Kidney (tissue), 14 donors: ENCODE results near the gene TMEM132C. TPM values are rescaled to one million over a fixed set of nuclear protein-coding genes. Genes with fewer than 3 reads are reported as not detected.

Source experiments
- DNase-seq, 5 donors: peaks; one replicate each; pipeline ENCODE4 v3.0.0-alpha.2; 2013 to 2020
- FAIRE-seq: peaks from 2 replicates; lab custom pipeline; 2012; peaks lifted over from hg19 to GRCh38; lab: Jason Lieb, UNC
- H3K27ac ChIP-seq, 2 donors: one replicate each; pipeline ENCODE4 v1.7.0; 2013; ENCODE audit warnings: low read depth in 2 of 2, low read length in 2 of 2, inconsistent platforms in 1 of 2
- H3K27me3 ChIP-seq: one replicate; pipeline ENCODE4 v1.7.1; 2013; ENCODE audit warnings: low read length, inconsistent platforms; ENCODE audit not compliant: control insufficient read depth, insufficient read depth
- H3K36me3 ChIP-seq, 3 donors: one replicate each; pipeline versions ENCODE4 v1.7.0 to v1.7.1; 2013; ENCODE audit warnings: low read length in 3 of 3, control low read depth in 1 of 3, inconsistent platforms in 1 of 3; ENCODE audit not compliant: insufficient read depth in 3 of 3, control insufficient read depth in 2 of 3
- H3K4me1 ChIP-seq, 3 donors: one replicate each; pipeline versions ENCODE4 v1.7.0 to v1.7.1; 2013; ENCODE audit warnings: low read length in 3 of 3, inconsistent platforms in 1 of 3, low read depth in 1 of 3; ENCODE audit not compliant: control insufficient read depth in 2 of 3, insufficient read depth in 2 of 3
- H3K4me3 ChIP-seq, 3 donors: one replicate each; pipeline versions ENCODE4 v1.7.0 to v1.8.1; 2013; ENCODE audit warnings: low read length in 3 of 3, control low read depth in 1 of 3, inconsistent platforms in 1 of 3
- H3K9ac ChIP-seq, 3 donors: one replicate each; pipeline versions ENCODE4 v1.7.0 to v1.7.1; 2013; ENCODE audit warnings: low read length in 3 of 3, control low read depth in 1 of 3, inconsistent platforms in 1 of 3
- H3K9me3 ChIP-seq, 3 donors: one replicate each; pipeline versions ENCODE4 v1.7.0 to v1.7.1; 2013; ENCODE audit warnings: low read length in 3 of 3, control low read depth in 1 of 3, inconsistent platforms in 1 of 3; ENCODE audit not compliant: control insufficient read depth in 2 of 3, insufficient read depth in 1 of 3
- intact Hi-C: fragments of 100-400 bp; cut with DNase I; formaldehyde crosslinking; loops from one replicate; pipeline ENCODE4 v1.11.1; 2022
- polyA plus RNA-seq: library from polyadenylated mRNA; stranded (reverse); fragments of 350-450 nt; fragmentation: Illumina TruSeq; extraction: RNeasy Lipid Tissue Mini Kit (QIAGEN cat#74804); gene quantifications from one replicate; pipeline ENCODE4 v1.2.3, GENCODE V29; 2014; ENCODE audit warnings: low read depth, low replicate concordance; ENCODE audit not compliant: insufficient read depth
- total RNA-seq: library from RNA; stranded (reverse); fragmentation: NEBNext Ultra II Directional; extraction: Animal tissue kit (Norgen Biotek cat#: 25700); gene quantifications from one replicate; pipeline ENCODE4 v1.2.1, GENCODE V29; 2021
- TF ChIP-seq, protein P1 (sequence below): IDR thresholded peaks from 3 replicates; pipeline ENCODE4 v1.5.1; 2012; ENCODE audit warnings: mild to moderate bottlenecking, moderate library complexity, borderline replicate concordance; ENCODE audit not compliant: insufficient read depth; ENCODE audit errors: extremely low read depth
- donor health status: control.
- donor health status: control.
- donor health status: control.
- donor health status: control.
- donor health status: control.
- donor health status: DM: yes; HTN: yes; CAD: no.
- donor health status: Normal renal cell carcinoma (clear cell type).

Gene TMEM132C
- total and polyA plus RNA-seq, 2 donors from 2014 or later: 0.28 to 0.75 TPM

DNA sequence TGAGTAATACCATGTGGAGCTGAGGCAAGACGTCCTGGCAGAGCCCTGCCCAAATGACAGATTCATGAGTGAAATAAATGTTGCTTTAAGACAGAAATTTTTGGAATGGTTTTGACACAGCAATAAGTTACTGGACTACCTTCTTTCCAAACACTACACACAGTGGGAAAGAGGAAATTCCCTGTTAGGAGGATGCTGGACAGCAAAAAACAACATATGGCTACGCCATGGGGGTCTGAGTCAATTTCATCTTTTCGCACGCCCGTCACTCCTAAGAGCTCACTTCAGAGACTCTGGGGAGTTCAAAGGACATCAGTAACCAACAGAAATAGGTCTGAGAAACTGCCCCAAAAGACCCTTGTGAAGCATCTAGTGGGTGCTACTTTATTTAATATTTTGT is 55.4 kb downstream of the TMEM132C start:
- Histone ChIP-seq H3K27me3 (no peaks in the 10 kb centered on the region), H3K9me3 (peaks cover 0 to 10% (median 2%) of the 10 kb centered on the region in 3 donors), H3K9ac (no peak overlapping the region), H3K4me1 (no peaks in the 10 kb centered on the region), H3K4me3 (no peak overlapping the region), H3K36me3 (no peaks in the 10 kb centered on the region), H3K27ac (no peak overlapping the region)
- intact Hi-C loops: no loop called here
- no peak for DNase-seq
- FAIRE-seq: no peak
- TF ChIP-seq, protein P1, sequence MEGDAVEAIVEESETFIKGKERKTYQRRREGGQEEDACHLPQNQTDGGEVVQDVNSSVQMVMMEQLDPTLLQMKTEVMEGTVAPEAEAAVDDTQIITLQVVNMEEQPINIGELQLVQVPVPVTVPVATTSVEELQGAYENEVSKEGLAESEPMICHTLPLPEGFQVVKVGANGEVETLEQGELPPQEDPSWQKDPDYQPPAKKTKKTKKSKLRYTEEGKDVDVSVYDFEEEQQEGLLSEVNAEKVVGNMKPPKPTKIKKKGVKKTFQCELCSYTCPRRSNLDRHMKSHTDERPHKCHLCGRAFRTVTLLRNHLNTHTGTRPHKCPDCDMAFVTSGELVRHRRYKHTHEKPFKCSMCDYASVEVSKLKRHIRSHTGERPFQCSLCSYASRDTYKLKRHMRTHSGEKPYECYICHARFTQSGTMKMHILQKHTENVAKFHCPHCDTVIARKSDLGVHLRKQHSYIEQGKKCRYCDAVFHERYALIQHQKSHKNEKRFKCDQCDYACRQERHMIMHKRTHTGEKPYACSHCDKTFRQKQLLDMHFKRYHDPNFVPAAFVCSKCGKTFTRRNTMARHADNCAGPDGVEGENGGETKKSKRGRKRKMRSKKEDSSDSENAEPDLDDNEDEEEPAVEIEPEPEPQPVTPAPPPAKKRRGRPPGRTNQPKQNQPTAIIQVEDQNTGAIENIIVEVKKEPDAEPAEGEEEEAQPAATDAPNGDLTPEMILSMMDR: no peak

DNA sequence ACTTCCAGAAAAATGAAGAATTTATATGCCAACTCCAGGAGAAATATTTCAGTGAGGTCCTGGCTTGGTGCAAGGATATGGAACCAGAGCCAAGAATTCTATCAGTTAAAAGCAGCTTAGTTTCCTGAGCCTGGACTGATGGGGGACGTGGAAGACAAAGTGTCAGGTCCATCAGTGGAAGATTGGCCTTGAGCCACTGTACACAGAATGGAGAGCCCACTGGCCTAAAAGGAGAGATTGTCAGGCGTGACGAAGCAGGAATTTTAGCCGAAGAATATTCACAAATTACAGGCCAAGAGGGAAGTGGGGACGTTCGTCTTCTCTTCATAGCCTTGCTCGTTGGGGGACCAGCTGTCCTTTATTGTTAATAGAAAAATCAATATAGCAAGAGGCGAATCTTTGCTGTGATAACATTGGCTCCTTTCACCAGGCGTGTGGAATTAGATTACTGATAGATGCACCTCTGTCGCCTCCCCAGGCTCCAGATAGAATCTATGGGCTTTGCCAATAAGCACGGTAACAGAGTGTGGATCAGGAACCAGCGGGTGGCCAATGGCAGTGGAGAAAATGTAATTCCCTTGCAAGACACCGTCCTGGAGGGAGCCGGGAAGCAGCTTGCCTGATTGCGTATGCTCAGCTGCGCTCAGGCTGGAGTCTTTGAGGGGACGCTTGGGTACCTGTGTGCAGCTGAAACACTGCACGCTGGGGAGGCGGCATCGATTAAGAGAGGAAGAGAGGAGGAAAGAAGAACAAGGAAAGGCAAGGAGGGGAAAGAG is 56.4 kb downstream of the TMEM132C start:
- TF ChIP-seq, protein P1: no peak
- intact Hi-C loops: no loop called here
- Histone ChIP-seq H3K9me3 (peaks cover 0 to 10% (median 2%) of the 10 kb centered on the region in 3 donors), H3K36me3 (no peaks in the 10 kb centered on the region), H3K4me3 (no peak overlapping the region), H3K27me3 (no peaks in the 10 kb centered on the region), H3K9ac (no peak overlapping the region), H3K27ac (no peak overlapping the region), H3K4me1 (no peaks in the 10 kb centered on the region)
- FAIRE-seq: no peak
- DNase-seq: peak in 1 of 5 donors; percentile 9

DNA sequence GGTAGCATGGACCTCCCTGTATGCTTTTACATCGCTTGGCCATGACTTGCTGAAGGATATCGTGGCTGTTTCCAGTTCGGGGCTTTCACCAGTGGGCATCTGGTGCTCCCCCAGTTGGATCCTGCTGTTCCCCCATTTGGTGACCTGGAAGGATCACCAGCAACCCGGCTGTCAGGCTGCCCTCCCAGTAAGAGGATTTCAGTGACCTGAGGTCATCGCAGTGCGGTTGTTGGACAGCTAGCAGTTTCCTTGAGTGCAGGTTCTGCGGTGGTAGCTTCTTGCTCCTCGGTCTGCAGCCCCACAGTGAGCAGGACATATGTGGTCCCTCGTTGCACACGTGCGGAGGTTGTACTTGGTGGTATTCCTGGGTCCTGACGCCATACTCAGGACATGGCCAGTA is 58.7 kb downstream of the TMEM132C start:
- Histone ChIP-seq H3K9ac (no peak overlapping the region), H3K27ac (no peak overlapping the region), H3K9me3 (peaks cover 0 to 10% (median 2%) of the 10 kb centered on the region in 3 donors), H3K27me3 (no peaks in the 10 kb centered on the region), H3K36me3 (no peaks in the 10 kb centered on the region), H3K4me1 (no peaks in the 10 kb centered on the region), H3K4me3 (no peak overlapping the region)
- intact Hi-C loops: no loop called here
- DNase-seq: no peak
- FAIRE-seq: no peak
- TF ChIP-seq, protein P1: no peak
